ENCODE data around the gene PHB1.
A peak's percentile ranks its signal among the peaks of the same experiment; 100 is the strongest.

PHB1 gene

DNA sequence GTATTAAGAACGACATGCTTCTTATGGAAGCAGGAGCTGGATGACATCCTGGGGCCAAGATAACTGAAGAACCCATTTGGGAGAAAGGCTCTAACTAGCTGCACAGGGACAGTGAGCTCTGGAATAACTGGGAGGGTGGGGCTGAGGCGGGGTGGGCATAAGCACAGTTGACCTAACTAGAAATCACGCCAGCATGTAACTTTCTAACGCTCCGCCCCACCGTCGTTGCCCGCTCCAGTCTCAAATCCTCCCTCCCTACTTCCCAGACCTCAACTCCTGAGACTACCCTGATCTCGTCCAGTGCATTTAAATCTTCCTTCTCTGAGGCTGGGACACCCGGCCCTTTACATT, 436 bp downstream of the PHB1 start:
- DNase-seq (ENCODE audit: low read depth): no peak
- TF ChIP-seq, protein P1, sequence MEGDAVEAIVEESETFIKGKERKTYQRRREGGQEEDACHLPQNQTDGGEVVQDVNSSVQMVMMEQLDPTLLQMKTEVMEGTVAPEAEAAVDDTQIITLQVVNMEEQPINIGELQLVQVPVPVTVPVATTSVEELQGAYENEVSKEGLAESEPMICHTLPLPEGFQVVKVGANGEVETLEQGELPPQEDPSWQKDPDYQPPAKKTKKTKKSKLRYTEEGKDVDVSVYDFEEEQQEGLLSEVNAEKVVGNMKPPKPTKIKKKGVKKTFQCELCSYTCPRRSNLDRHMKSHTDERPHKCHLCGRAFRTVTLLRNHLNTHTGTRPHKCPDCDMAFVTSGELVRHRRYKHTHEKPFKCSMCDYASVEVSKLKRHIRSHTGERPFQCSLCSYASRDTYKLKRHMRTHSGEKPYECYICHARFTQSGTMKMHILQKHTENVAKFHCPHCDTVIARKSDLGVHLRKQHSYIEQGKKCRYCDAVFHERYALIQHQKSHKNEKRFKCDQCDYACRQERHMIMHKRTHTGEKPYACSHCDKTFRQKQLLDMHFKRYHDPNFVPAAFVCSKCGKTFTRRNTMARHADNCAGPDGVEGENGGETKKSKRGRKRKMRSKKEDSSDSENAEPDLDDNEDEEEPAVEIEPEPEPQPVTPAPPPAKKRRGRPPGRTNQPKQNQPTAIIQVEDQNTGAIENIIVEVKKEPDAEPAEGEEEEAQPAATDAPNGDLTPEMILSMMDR (IDR thresholded peaks at IDR 0.05; ENCODE audit: insufficient read depth, low read depth, low read length, missing control alignments): no peak
- peak overlapping the region; percentile 98 for H3K4me3 ChIP-seq (ENCODE audit: low read depth, low read length)

DNA sequence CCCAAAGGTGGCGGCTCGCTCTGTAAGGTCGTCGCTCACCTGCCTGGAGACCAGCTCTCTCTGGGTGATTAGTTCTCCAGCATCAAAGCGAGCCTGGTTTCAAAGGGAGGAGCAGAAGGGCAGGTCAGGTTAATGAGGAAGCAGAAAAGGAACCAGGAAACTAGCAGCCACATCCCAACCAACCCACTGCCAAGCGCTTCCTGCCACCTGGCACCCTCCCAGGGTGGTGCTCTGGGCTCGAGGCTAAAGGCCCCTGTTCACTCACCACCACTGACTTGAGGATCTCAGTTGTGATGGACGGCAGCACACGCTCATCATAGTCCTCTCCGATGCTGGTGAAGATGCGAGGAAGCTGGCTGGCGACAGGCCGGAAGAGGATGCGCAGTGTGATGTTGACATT, 5.6 kb downstream of the PHB1 start:
- DNase-seq (ENCODE audit: low read depth): no peak
- TF ChIP-seq, protein P1 (IDR thresholded peaks at IDR 0.05; ENCODE audit: insufficient read depth, low read depth, low read length, missing control alignments): no peak
- H3K4me3 ChIP-seq (ENCODE audit: low read depth, low read length): no peak overlapping the region

DNA sequence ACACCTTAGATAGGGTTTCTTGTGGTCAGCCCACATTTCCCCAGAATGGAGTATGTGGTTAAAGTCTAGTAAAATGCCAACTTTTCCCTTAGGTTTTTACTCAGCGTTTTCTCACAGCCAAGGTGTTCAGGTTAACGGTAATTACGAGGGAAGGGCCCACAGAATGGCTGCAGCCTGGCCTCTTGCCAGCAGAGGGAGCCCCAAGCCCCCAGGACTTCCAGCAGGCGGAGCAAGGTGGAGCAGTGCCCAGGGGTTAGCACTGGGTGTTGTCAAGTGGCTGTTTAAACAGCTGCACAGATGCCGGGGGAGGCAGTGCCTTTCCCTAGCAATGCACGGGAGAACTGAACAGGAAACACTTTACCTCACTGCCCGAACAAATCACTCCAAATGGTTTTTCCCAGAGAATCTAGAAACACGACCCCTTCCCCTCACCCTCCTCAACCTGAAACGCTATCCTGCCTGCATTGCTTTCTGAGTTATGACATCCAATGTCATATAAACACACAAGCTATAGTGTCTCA, 6.6 kb downstream of the PHB1 start:
- no peak overlapping the region for H3K4me3 ChIP-seq (ENCODE audit: low read depth, low read length)
- peak; percentile 84 for DNase-seq (ENCODE audit: low read depth)
- TF ChIP-seq, protein P1 (IDR thresholded peaks at IDR 0.05; ENCODE audit: insufficient read depth, low read depth, low read length, missing control alignments): peak; percentile 97

DNA sequence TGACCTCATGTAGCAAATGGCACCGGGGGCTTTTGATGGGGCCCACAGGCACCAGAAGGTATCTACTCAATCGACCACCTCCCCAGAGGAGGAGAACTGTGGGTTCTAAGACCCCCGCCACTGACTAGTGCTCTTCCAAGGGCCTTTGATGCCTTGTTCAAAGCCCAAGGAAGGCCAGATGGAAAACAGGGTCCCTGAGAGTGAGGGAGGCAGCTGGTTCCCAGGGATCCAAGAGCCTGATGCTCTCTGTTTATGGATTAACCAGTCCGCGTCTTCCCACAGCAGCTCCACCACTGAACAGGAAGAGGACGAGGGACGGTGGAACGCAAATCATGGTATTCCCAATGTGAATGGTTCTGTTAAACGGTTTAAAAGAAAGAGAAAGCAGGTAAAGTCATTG, 7.6 kb downstream of the PHB1 start:
- TF ChIP-seq, protein P1 (IDR thresholded peaks at IDR 0.05; ENCODE audit: insufficient read depth, low read depth, low read length, missing control alignments): no peak
- no peak for DNase-seq (ENCODE audit: low read depth)

DNA sequence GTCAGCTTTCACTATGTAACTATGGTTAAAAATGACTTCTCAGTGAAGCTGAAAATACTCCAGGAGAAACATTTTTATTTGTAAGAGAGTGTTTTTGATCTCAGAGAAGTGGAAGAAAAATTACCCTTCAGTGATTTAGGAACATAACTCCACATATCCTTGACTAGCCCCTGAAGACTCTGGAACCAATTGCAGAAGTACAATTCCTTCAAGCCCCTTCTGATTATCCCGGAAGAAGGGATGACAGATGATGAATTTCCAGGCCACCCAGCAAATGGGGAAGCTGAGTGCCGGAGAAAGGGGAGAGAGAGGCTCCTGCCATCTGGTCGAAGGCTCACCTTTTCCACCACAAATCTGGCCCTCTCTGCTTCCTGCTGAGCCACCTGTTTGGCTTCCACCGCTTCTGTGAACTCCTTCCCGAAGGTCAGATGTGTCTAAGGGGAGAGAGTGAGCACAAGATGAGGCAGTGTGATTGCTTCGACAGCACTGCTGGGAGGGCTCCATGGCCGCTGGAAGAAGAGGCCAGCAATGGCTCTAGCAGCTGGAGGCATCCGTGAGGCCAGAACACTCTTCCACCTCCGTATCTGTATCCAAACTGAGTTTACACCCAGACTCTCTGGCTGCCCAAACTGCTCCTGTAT, 8.1 kb downstream of the PHB1 start:
- TF ChIP-seq, protein P1 (IDR thresholded peaks at IDR 0.05; ENCODE audit: insufficient read depth, low read depth, low read length, missing control alignments): no peak
- no peak for DNase-seq (ENCODE audit: low read depth)
- no peak overlapping the region for H3K4me3 ChIP-seq (ENCODE audit: low read depth, low read length)

More for the DNA sequence above, 7.6 kb downstream of the PHB1 start:
- H3K4me3 ChIP-seq (ENCODE audit: low read depth, low read length): no peak overlapping the region

DNA sequence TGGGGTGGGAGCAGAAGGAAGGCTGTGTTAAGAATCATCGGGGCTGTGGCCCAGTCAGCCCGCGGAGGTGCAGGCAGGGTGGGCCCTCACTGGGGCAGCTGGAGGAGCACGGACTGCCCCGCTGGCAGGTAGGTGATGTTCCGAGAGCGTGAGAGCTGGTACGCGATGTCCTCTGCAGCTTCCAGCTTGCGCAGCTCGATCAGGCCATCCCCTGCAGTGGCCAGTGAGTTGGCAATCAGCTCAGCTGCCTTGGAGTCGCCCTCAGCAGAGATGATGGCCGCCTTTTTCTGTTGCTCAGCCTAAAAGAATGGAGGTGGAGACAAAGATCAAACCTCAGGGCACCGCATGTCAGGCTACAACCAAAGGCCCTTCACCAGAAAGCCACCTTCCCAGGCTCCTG, 9.8 kb downstream of the PHB1 start:
- no peak for DNase-seq (ENCODE audit: low read depth)
- TF ChIP-seq, protein P1 (IDR thresholded peaks at IDR 0.05; ENCODE audit: insufficient read depth, low read depth, low read length, missing control alignments): no peak

DNA sequence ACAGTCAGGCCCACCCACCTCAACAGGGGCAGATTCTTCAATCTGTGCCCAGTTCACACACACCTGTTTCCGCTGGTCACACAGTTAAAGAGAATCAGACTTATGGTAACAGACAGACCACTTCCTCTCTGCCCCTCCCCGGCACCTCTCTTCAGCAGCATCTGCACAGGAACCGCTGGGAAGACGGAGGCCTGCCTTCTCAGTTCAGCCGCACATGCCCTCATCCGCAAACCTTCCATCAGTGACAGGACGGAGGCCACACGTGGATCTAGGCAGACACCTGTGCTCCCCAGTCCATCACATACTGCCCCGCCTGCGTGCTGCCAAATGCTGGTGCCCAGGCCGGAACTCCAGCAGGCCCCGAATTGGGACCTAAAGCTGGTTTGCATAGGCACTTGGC, 10.3 kb downstream of the PHB1 start:
- peak; percentile 49 for DNase-seq (ENCODE audit: low read depth)
- H3K4me3 ChIP-seq (ENCODE audit: low read depth, low read length): no peak overlapping the region
- TF ChIP-seq, protein P1 (IDR thresholded peaks at IDR 0.05; ENCODE audit: insufficient read depth, low read depth, low read length, missing control alignments): no peak

More for the DNA sequence above, 9.8 kb downstream of the PHB1 start:
- H3K4me3 ChIP-seq (ENCODE audit: low read depth, low read length): no peak overlapping the region
